ENCODE data around the gene GCK. TPM values are rescaled to one million over a fixed set of nuclear protein-coding genes. Genes with fewer than 3 reads are reported as not detected.

The GCK gene
- total RNA-seq, 1 experiment from 2014 or later: not detected

DNA sequence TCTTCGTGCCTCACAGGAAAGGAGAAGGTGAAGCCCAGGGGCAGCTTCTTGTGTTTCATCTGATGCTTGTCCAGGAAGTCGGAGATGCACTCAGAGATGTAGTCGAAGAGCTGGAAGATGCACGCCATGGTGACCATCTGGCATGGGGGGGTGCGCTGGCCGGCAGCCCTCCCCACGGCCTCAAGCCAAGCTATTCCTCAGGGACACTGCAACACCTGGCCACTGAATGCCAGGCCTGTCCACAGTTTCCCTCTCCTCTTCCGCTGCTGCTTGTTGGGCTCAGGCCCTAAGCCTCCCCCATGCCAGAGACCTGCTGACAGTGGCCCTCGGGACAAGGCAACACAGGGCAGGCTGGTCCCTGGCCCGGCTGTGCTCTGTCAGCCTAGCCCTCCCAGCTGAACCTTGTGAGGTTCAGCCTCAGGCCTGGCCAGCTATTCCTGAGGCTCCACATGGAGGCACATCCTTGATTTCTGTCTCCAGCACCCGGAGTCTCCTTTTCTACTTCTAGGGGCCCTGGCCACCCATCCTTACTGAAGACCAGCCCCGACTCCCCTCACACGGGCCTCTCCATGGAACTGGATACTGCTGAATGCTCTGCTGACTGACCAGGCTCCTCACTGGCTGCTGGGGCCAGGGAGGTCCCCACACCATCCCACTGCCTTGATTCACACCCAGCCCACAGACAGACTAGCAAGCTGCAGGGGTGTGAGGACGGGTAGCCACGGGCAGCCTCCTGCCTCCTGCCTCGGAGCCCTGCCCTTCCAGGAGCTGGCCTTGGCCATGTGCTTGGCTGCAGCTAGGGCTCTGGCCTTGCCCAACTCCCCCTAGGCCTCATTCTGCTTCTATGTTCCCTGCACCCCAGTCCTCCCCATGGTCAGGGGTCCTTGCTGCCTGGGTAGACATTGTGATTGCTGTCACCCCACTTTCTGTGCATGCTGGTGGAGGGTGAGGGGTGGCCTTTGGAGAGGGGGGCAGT, 38.0 kb downstream of the GCK start:
- no peak overlapping the region for H3K4me3 Mint-ChIP-seq (ENCODE audit: unreplicated experiment)
- DNase-seq (ENCODE audit: unreplicated experiment): no peak
- intact Hi-C loops (cut with micrococcal nuclease): no loop called here
- H3K9me3 Mint-ChIP-seq (ENCODE audit: unreplicated experiment): no peaks in the 10 kb centered on the region
- no peaks in the 10 kb centered on the region for H3K27me3 Mint-ChIP-seq (ENCODE audit: insufficient read depth, unreplicated experiment)
- H3K4me1 Mint-ChIP-seq (ENCODE audit: insufficient read depth, unreplicated experiment): no peaks in the 10 kb centered on the region
- BruUV-seq (replicated peaks): no TSS peak
- no peaks in the 10 kb centered on the region for H3K36me3 Mint-ChIP-seq (ENCODE audit: insufficient read depth, unreplicated experiment)
- no peak overlapping the region for H3K27ac Mint-ChIP-seq (ENCODE audit: low read depth, unreplicated experiment)
- POLR2A ChIA-PET: no interaction called here
- CTCF ChIA-PET: interaction anchor here (0.5 to 1.0 kb wide), 2 partner anchors 11 to 25 kb away, joined by 3 read pairs; no protein-coding TSS in a partner anchor
- TF ChIP-seq, protein P1, sequence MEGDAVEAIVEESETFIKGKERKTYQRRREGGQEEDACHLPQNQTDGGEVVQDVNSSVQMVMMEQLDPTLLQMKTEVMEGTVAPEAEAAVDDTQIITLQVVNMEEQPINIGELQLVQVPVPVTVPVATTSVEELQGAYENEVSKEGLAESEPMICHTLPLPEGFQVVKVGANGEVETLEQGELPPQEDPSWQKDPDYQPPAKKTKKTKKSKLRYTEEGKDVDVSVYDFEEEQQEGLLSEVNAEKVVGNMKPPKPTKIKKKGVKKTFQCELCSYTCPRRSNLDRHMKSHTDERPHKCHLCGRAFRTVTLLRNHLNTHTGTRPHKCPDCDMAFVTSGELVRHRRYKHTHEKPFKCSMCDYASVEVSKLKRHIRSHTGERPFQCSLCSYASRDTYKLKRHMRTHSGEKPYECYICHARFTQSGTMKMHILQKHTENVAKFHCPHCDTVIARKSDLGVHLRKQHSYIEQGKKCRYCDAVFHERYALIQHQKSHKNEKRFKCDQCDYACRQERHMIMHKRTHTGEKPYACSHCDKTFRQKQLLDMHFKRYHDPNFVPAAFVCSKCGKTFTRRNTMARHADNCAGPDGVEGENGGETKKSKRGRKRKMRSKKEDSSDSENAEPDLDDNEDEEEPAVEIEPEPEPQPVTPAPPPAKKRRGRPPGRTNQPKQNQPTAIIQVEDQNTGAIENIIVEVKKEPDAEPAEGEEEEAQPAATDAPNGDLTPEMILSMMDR (IDR thresholded peaks at IDR 0.05; ENCODE audit: unreplicated experiment): no peak

DNA sequence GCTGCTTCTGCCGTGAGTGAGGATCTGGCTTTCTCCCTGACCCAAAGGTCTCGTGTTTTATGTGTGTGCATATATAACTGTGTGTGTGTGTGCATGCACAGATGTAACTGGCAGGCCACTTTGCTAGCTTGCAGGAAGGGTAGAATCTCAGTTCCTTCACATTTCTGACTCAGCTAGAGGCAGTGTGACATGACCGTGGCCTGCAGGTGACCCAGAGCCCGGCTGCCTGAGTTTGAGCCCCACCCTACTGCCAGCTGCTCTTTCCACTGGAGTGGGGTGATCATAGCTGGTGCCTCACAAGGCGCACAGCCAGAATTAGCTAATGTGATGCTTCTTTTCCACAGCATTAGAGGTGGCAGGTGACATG, 38.8 kb downstream of the GCK start:
- no TSS peak for BruUV-seq (replicated peaks)
- H3K9me3 Mint-ChIP-seq (ENCODE audit: unreplicated experiment): no peaks in the 10 kb centered on the region
- no peak overlapping the region for H3K4me3 Mint-ChIP-seq (ENCODE audit: unreplicated experiment)
- no peaks in the 10 kb centered on the region for H3K27me3 Mint-ChIP-seq (ENCODE audit: insufficient read depth, unreplicated experiment)
- ChIA-PET CTCF (no interaction called here), POLR2A (no interaction called here)
- H3K36me3 Mint-ChIP-seq (ENCODE audit: insufficient read depth, unreplicated experiment): no peaks in the 10 kb centered on the region
- intact Hi-C loops (cut with micrococcal nuclease): no loop called here
- H3K27ac Mint-ChIP-seq (ENCODE audit: low read depth, unreplicated experiment): no peak overlapping the region
- TF ChIP-seq, protein P1 (IDR thresholded peaks at IDR 0.05; ENCODE audit: unreplicated experiment): no peak
- no peaks in the 10 kb centered on the region for H3K4me1 Mint-ChIP-seq (ENCODE audit: insufficient read depth, unreplicated experiment)
- no peak for DNase-seq (ENCODE audit: unreplicated experiment)

DNA sequence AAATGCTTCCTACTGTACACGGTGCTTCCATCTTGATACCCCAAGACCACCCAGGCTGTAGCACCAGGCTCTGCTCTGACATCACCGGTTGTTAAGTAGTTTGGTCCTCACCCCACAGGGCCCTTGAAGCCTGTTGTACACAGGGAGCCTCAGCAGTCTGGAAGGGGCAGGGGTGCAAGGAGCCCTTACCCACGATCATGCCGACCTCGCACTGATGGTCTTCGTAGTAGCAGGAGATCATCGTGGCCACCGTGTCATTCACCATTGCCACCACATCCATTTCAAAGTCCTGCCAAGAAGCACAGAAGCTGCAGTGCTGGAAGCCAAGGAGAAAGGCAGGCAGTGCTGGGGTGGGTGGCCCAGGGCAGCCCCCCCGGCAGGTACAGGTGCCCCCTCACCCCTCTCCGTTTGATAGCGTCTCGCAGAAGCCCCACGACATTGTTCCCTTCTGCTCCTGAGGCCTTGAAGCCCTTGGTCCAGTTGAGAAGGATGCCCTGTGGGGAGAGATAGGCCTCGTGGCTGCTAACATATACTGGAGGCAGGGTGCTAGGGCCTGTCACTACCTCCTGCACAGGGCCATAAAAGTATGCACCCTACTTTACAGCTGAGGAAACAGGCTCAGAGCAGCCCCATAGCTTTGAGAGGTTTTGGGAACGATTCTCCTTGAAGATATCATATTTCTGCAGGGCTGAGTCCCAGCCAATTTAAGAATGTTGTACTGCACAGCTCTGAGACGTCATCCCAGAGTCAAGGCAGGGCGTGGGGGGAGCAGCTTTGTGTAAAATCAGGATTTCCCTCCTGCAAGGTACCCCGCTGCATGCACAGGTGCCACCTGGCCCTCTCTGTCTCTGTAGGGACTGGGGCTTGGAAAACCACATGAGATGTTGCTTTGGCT, 39.4 kb downstream of the GCK start:
- Mint-ChIP-seq H3K27ac (ENCODE audit: low read depth, unreplicated experiment) (no peak overlapping the region), H3K27me3 (ENCODE audit: insufficient read depth, unreplicated experiment) (no peaks in the 10 kb centered on the region), H3K36me3 (ENCODE audit: insufficient read depth, unreplicated experiment) (no peaks in the 10 kb centered on the region), H3K9me3 (ENCODE audit: unreplicated experiment) (no peaks in the 10 kb centered on the region), H3K4me1 (ENCODE audit: insufficient read depth, unreplicated experiment) (no peaks in the 10 kb centered on the region), H3K4me3 (ENCODE audit: unreplicated experiment) (no peak overlapping the region)
- intact Hi-C loops (cut with micrococcal nuclease): no loop called here
- ChIA-PET POLR2A (no interaction called here), CTCF (interaction anchor here (0.5 kb wide), 1 partner anchor 68 kb away, joined by 3 read pairs; no protein-coding TSS in a partner anchor)
- TF ChIP-seq, protein P1 (IDR thresholded peaks at IDR 0.05; ENCODE audit: unreplicated experiment): no peak
- DNase-seq (ENCODE audit: unreplicated experiment): no peak
- no TSS peak for BruUV-seq (replicated peaks)

DNA sequence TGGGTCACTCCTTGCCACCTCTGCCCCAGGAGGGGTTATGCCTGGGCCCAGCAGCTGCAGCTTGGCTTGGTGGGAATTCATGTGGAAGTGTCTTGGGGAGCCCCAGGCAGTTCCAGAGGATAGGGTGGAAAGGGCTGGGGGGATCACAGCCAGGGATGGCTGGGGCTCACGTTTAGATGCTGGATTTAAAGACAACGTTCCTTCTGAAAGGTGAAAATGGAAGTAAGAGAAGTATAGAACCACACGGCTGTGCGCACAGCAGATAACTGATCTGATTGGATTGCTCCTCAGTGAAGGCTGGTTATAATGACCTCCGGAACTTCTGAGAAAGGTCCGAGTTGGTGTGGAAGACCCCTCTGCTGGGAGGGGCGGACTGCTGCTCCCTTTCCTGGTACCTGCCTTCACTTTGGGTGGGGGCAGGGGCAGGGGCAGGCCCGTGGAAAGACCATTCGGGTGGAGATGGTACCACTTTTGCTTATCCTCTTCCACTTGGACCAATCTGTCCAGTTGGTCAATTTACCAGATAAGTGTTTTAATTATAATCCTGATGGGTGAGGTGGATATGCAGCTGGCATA, 40.2 kb downstream of the GCK start:
- Mint-ChIP-seq H3K36me3 (ENCODE audit: insufficient read depth, unreplicated experiment) (no peaks in the 10 kb centered on the region), H3K4me3 (ENCODE audit: unreplicated experiment) (no peak overlapping the region), H3K27ac (ENCODE audit: low read depth, unreplicated experiment) (no peak overlapping the region), H3K27me3 (ENCODE audit: insufficient read depth, unreplicated experiment) (no peaks in the 10 kb centered on the region), H3K9me3 (ENCODE audit: unreplicated experiment) (no peaks in the 10 kb centered on the region), H3K4me1 (ENCODE audit: insufficient read depth, unreplicated experiment) (no peaks in the 10 kb centered on the region)
- no peak for DNase-seq (ENCODE audit: unreplicated experiment)
- CTCF ChIA-PET: no interaction called here
- no TSS peak for BruUV-seq (replicated peaks)
- TF ChIP-seq, protein P1 (IDR thresholded peaks at IDR 0.05; ENCODE audit: unreplicated experiment): no peak
- POLR2A ChIA-PET: no interaction called here
- intact Hi-C loops (cut with micrococcal nuclease): no loop called here
